ENCODE measurements around the gene RBM33.
A peak's percentile ranks its signal among the peaks of the same experiment; 100 is the strongest.

RBM33 gene

DNA sequence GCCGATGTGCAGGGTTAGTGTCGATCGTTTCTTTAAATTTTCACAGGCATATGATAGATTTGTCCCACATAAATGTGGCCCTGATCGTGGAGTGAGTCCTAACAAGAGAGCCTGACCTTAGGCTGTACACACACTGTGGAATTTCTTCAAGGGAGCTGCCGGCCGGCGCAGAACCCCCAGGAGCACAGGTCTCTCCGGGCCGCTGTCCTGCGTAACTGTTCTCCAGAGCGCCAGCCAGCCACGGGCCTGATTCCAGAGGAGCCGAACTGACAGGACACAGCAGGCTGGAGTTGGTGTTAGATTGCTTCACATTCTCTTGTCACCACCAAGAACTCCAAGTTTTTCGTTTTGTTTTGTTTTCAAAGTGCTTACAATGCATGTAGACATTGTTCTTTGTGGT, 130.5 kb downstream of the RBM33 start:
- DNase-seq (ENCODE audit: low read depth), result no peak

GRCh38 chr7:155775691-155776090, 131.2 kb downstream of the RBM33 start:
- DNase-seq (ENCODE audit: low read depth), result no peak

DNA sequence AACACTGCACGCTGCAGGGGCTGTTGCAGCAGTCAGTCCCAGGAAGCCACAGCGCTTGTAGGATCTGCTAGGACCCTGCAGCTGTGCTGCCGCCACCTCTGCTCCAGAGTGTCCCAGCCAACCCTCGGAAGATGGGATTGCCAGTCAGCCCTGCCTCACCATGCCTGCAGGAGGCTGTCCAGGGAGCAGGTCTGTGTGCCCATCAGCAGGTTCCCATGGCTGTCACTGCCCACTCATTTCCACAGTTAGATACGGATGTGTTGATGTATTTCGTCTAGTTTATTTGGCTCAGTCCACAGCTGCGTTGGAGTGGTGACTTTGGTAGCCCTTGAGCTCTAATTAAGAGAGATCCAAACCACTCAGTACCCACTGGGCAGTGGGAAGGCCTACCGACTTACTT, 132.1 kb downstream of the RBM33 start:
- no peak for DNase-seq (ENCODE audit: low read depth)

DNA sequence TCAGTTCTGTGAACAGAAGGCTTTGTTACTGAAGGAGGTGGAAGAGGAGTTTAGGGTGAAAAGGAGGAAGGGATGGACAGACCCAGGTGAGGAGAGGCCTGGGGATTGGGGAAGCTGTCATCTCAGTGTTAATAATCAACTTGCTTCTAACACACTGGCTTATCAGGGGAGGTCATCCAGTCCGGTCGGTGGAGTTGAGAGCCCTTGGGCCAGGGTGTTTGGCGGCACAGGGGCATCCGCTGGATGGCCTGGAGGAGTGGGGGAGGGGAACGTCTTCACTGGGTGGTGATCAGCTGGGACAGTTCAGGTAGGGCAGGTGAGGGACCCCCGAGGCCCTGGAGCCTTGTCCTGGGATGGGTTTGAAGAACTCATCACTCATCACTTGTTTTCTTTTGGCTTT, 133.9 kb downstream of the RBM33 start:
- DNase-seq (ENCODE audit: low read depth), result no peak

DNA sequence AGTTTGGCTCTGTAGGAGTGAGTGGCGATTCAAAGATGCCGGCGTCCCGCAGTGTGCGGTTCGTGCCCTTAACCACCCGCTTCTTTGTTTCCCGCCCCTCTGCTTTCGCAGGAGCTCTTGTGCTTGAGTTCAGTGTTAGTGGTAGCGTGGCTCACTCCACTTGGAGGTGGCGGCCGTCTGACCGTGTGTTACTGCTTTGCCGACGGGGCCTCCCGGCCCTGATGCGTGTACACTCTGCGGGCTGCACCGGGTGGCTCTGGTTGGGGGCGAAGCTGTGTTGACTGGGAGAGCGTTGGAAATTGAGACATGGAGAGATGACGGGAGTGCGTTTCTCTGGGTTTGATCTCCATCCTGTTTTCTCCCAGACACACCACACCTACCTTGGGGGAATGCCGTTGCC, 136.4 kb downstream of the RBM33 start:
- DNase-seq (ENCODE audit: low read depth), result no peak

DNA sequence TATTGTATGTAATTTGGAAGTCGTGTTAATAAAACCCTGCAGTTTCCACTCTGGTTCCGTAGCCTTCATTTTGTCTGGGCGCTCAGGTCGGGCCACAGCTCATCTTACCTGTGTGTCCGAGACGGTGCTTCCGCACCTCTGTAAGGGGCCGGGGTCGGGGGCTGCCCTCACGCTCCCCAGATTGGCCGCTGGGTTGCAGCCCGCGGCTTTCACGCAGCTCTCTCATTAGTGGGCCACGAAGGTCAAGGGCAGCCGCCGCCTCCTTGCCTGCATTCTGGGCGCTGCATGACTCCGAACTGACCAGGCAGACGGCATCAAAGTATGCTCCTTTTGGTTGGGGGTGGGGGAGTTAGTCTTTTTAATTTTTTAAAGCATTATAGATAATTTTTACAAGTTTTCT, 137.0 kb downstream of the RBM33 start:
- no peak for DNase-seq (ENCODE audit: low read depth)

- no peak for DNase-seq (ENCODE audit: low read depth)
Observed at GRCh38 chr7:155782466-155782865, 138.0 kb downstream of the RBM33 start.

GRCh38 chr7:155785536-155785935, 141.1 kb downstream of the RBM33 start:
- DNase-seq (ENCODE audit: low read depth), result no peak

DNA sequence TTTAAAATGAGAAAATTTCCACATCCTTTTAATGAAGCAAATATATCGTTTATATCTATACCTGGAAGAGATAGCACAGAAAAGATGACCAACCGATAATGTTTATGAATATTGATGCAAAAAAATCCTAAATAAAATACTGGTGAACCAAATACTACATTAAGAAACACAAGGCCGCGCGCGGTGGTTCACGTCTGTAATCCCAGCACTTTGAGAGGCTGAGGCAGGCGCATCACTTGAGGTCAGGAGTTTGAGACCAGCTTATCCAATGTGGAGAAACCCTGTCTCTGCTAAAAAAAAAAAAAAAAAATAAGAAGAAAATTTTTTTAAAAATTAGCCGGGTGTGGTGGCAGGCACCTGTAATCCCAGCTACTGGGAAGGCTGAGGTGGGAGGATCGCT, 142.0 kb downstream of the RBM33 start:
- no peak for DNase-seq (ENCODE audit: low read depth)

GRCh38 chr7:155787171-155787851, 142.8 kb downstream of the RBM33 start:
- DNase-seq (ENCODE audit: low read depth), result no peak

GRCh38 chr7:155788616-155789000, 144.1 kb downstream of the RBM33 start:
- DNase-seq (ENCODE audit: low read depth), result no peak

GRCh38 chr7:155789001-155789725, 144.7 kb downstream of the RBM33 start:
- DNase-seq (ENCODE audit: low read depth), result no peak

DNA sequence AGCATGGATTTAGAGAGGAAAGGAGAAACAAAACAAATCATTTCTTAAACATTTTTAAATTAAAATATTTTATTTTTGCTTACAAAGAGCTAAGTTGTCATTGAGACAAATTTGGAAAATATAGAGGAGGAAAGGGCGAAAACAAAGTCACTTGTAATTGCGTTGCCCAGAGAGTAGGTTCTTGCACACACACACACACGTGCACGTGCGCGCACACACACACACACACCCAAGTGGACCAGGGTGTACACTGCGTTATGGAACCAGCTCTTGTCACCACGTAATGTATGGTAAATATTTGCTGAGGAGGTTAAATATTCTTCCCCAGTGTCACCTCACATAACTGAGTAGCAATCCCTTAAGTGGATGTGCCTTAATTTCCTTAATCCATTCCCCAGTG, 146.2 kb downstream of the RBM33 start:
- DNase-seq (ENCODE audit: low read depth), result no peak

DNA sequence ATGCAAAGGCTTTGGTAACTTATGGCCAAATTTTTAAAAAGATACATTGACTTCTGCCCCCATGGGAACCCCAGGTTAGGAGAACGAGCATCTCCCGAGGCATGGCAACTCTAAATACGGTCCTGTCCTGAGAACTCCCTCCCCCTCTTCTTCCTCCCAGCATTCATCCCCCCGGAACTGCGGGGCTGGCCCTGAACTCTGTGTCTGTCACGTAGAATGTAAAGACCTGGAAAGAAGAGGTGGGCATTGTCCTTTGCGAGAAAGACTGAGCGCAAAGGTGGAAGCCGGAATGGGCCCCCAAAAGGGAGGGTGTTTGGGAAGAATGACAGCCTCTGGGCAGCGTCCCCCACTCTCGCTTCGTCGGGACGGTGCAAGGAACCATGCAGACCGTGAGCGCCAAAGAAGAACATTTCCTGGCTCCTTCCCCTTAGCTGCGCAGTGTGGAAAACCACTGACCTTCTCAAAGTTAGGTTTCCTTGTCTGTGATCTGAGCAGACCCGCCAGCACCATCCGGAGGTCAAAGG, 146.8 kb downstream of the RBM33 start:
- no peak for DNase-seq (ENCODE audit: low read depth)

- DNase-seq (ENCODE audit: low read depth), result no peak
Observed at GRCh38 chr7:155791836-155792235, 147.4 kb downstream of the RBM33 start.

DNA sequence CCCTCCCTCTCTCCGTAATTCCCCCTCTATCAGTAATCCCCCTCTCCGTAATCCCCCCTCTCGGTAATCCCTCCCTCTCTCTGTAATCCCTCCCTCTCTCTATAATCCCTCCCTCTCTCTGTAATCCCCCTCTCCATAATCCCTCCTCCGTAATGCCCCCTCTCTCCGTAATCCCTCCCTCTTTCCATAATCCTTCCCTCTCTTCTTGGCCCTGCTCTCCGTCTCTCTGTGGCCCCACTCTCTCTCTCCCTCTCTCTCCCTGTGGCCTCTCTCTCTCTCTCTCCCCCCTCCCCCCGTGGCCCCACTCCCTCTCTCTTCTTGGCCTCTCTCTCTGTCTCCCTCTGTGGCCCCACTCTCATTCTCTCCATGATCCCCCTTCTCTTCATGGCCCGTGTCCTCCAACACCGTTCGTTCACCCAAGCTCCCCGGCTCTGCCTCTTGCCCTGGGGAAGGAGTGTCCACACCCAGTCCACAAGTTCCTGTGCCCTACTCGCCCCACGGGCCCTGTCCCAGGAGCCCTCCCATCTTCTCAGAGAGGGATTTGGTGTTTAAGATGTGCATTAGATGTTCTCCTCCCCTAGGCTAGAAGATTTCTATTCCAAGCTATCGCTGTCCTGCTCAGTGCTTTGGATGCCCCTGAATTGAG, 148.0 kb downstream of the RBM33 start:
- no peak for DNase-seq (ENCODE audit: low read depth)

DNA sequence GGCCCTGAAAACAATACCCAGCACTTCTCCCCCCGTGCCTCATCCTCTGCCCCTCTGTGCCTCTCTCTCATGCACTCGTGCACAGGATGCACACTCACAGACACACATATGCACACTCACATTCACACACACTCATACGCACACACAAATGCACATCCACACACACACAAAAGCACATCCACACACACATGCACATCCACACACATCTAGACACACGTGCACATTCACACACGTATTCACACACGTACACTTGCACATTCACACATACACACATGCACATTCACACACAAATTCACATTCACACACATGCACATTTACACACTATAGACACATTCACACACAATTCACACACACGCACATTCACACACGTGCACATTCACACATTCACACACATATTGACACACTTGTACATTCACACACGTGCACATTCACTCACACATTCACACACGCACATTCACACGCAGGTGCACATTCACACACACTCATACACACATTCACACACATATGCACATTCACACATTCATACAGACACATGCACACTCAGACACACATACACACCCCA, 148.6 kb downstream of the RBM33 start:
- DNase-seq (ENCODE audit: low read depth), result no peak

DNA sequence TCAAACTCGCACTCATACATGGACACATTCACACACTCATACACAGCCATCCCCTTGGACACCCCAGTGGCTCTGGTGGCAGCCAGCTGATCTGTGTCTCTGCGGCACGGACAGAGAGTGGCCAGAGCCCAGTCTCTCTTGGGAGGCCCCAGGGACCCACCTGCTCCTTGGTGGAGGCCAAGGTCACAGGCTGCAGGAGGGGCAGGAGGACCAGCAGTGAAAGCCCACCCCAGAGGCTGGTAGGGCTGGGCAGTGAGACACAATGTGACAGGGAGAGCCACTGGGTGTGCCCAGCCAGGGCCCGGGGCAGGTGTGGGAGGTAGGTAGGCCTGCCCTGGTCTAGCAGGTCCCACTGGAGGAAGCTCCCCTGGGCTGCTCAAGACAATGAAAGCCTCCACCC, 149.3 kb downstream of the RBM33 start:
- no peak for DNase-seq (ENCODE audit: low read depth)

DNA sequence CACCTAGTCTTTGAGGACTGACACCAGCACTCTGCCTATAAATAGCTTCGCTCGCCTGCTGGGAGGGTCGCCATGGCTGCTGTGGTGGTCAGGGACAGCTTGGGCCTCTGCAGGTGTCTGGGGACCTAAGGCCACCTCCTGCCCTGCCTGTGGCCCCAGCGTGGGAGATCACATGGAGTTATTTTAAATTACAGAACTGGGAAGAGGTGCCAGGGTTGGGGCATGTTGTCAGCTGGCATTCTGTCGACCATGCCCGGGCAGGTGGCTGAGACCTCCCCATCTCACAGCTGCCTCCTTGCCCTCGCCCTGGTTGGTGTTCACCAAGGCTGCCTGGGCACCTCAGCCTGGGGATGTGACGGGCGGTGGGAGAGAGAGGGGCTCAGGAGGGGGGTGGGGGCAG, 149.7 kb downstream of the RBM33 start:
- DNase-seq (ENCODE audit: low read depth), result no peak

- no peak for DNase-seq (ENCODE audit: low read depth)
Observed at GRCh38 chr7:155795401-155795800, 150.9 kb downstream of the RBM33 start.

DNA sequence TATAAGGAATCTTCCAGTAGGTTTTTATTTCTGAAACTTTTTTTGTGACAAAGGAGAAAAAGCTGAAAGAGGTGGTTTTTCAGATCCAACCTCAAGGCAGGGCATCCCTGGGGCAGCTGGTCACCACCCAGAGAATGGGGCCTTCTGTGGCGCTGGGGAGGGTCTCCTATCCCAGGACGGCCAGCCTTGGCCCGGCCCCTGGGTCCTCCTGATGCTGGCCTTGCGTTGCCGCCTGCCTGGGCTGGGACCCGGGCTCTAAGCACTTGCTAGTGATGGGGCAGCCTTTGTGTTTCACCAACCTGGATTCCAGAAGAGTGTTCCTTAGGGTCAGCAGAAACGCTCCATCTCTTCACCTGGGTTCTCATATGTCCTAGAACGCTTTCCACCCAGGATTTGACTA, 151.5 kb downstream of the RBM33 start:
- DNase-seq (ENCODE audit: low read depth), result no peak

- peak; percentile 62 for DNase-seq (ENCODE audit: low read depth)
Observed at GRCh38 chr7:155796381-155797261, 152.2 kb downstream of the RBM33 start.
